ENCODE results near the gene TMEM131.
"Not testable (repeated sequence)": the region's sequence is repeated elsewhere in the genome, so short reads cannot be mapped to it uniquely, and the experiment has no call there.

TMEM131 gene, protein sequence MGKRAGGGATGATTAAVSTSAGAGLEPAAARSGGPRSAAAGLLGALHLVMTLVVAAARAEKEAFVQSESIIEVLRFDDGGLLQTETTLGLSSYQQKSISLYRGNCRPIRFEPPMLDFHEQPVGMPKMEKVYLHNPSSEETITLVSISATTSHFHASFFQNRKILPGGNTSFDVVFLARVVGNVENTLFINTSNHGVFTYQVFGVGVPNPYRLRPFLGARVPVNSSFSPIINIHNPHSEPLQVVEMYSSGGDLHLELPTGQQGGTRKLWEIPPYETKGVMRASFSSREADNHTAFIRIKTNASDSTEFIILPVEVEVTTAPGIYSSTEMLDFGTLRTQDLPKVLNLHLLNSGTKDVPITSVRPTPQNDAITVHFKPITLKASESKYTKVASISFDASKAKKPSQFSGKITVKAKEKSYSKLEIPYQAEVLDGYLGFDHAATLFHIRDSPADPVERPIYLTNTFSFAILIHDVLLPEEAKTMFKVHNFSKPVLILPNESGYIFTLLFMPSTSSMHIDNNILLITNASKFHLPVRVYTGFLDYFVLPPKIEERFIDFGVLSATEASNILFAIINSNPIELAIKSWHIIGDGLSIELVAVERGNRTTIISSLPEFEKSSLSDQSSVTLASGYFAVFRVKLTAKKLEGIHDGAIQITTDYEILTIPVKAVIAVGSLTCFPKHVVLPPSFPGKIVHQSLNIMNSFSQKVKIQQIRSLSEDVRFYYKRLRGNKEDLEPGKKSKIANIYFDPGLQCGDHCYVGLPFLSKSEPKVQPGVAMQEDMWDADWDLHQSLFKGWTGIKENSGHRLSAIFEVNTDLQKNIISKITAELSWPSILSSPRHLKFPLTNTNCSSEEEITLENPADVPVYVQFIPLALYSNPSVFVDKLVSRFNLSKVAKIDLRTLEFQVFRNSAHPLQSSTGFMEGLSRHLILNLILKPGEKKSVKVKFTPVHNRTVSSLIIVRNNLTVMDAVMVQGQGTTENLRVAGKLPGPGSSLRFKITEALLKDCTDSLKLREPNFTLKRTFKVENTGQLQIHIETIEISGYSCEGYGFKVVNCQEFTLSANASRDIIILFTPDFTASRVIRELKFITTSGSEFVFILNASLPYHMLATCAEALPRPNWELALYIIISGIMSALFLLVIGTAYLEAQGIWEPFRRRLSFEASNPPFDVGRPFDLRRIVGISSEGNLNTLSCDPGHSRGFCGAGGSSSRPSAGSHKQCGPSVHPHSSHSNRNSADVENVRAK (N-terminal part only)

GRCh38 chr2:97995734-97996624 is at the start of gene TMEM131:
Gene TMEM131, minus strand, starts transcription at chr2:97995948. Its CDS starts 286 bp downstream, at chr2:97995662.
- DNase-seq (ENCODE audit: low read depth) = peak; percentile 95

DNA sequence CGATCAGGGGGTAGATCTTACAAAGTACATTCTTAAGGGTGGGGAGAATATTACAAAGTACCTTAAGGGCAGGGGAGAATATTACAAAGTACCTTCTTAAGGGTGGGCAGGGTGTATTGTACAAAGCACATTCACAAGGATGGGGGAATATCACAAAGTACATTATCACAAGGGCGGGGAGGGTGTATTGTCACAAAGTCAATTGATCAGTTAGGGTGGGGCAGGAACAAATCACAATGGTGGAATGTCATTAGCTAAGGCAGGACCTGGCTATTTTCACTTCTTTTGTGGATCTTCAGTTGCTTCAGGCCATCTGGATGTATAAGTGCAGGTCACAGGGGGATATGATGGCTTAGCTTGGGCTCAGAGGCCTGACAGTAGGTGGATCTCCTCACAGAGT is 49.0 kb upstream of the TMEM131 start:
- not testable (repeated sequence) for DNase-seq (ENCODE audit: low read depth)

- DNase-seq (ENCODE audit: low read depth) = no peak
Measured at GRCh38 chr2:98043101-98043500, 47.4 kb upstream of the TMEM131 start.

DNA sequence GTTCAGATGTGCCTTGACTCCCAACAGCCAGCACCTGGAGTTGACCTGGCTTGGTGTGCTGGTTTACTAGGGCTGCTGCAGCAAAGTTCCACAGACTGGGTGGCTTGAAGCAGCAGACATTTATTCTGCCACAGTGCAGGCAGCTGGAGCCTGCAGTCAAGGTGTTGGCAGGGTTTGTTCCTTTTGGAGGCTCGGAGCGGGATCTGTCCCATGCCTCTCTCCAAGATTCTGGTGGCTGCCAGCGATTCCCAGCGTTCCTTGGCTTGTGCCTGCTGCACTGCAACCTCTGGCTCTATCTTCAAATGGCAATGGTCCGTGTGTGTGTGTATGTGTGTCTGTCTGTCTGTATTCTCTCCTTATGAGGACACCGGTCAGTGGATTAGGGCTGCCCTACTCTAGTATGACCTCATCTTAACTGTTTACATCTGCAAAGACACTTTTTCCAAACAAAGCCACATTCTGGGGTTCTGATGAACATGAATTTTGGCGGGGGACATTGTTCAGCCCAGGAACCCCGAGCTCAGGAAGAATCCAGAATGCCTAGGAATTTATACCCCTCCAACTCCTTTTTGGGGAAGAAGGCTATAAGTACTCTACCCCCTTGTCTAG is 44.7 kb upstream of the TMEM131 start:
- no peak for DNase-seq (ENCODE audit: low read depth)

DNA sequence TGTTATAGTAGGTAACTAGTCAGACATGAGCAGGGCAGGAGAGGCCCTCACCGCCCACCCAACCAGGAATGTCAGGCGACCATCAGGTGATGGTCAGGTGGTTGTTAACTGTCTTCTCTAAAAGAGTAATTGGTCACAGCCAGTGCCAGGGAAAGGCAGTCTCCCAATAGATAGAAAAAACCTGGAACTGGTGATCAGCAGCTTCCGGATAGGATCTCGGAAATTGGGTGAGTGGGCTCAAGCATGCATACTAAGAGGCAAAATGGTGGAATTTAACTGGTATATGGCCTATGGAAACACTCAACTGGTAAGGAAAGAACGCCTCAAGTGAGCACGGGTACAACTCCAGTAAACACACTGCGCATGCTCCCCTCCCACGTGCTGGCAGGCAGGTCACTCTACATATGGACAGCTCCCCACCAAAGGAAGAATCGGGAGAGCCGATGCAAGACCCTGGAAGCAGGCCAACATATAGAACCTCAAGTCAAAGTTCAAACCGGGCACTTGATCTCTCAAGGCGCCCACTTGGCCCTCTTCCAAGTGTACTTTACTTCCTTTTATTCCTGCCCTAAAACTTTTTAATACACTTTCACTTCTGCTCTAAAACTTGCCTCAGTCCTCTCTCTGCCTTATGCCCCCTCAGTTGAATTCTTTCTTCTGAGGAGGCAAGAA is 43.5 kb upstream of the TMEM131 start:
- no peak for DNase-seq (ENCODE audit: low read depth)

GRCh38 chr2:98037666-98038336 is 42.1 kb upstream of the TMEM131 start:
- DNase-seq (ENCODE audit: low read depth) = no peak

- DNase-seq (ENCODE audit: low read depth) = no peak
Measured at GRCh38 chr2:98037206-98037605, 41.5 kb upstream of the TMEM131 start.

DNA sequence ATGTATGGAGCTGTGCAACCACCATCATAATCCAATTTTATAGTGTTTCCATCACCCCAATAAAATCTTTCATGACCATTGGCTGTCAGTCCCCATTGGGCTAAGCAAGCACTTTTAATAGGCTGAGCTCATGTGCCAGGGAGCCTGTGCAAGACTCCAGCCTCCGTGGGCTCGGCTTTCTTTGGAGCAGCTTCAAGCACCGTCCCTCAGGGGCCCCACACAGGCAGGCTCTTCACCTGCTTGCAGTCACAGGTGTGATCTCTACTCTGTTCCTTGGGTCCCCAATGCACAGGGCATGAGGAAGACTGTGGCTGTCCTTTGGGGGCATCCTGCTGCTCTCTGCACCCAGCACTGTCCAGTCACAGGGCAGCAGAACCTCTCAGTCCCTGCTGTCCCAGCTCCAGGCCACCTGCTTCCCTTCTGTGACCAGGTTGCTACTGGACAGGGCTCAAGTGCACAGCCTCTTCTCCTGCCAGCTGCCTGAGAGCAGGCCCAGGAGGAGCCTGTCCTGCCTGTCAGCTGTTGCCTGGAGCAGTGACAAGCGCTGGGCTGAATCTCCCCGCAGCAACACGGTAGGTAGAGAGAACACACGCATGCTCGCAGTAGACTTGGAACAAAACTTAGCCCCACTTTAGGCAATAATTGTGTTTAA is 40.7 kb upstream of the TMEM131 start:
- no peak for DNase-seq (ENCODE audit: low read depth)

DNA sequence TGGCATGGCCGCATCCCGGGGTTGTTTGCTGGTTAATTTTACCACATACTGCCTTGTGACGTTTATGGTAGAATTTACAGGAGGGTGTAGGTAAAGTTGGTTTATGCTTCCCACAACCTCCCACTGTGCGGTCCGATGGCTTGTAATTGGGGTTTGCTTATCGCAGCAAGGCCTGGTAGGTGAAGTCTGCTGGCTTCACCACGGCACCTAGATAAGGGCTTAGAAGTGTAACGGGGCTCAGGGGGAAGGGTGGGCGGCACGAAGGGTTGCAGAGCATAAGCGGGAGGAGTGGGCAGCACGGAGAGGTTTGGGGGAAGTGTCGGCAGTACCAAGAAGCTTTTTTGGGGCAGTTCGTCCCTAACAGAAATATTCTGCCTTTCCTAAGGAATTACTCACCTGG is 39.0 kb upstream of the TMEM131 start:
- no peak for DNase-seq (ENCODE audit: low read depth)

DNA sequence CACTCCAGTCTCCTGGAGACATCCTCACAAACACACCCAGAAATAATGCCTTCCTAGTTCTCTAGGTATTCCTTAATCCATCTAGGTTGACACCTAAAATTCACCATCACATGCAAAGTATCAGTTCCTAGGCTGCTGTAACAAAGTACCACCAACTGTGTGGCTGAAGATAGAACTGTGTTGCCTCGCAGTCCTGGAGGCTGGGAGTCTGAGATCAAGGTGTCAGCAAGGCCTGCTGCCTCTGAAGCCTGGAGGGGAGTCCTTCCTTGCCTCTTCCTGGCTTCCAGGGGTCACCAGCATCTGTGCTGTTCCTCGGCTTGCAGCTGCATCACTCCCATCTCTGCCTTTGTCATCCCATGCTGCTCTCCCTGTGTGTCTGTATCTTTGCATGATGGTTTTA is 36.3 kb upstream of the TMEM131 start:
- no peak for DNase-seq (ENCODE audit: low read depth)

DNA sequence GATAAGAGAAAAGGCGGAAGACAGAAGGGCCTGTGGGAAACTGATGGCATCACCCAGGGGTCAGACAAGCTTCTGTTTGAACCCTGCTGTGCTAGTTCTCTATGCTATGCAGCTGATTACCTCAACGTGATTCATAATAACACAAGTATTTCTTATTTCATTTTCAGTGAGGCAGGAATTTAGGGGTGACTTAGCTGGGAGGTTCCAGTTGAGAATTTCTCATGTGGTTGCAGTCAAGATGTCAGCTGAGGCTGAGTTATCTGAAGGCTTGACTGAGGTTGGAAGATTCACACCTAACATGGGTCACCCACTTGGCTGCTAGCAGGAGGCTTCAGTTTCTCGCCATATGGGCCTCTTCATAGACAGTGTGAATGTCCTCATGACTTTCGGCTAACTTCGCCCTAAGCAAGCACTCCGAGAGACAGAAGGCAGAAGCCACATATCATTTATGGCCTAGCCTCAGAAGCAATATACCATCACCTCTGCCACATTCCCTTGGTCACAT is 34.0 kb upstream of the TMEM131 start:
- DNase-seq (ENCODE audit: low read depth) = peak; percentile 47

DNA sequence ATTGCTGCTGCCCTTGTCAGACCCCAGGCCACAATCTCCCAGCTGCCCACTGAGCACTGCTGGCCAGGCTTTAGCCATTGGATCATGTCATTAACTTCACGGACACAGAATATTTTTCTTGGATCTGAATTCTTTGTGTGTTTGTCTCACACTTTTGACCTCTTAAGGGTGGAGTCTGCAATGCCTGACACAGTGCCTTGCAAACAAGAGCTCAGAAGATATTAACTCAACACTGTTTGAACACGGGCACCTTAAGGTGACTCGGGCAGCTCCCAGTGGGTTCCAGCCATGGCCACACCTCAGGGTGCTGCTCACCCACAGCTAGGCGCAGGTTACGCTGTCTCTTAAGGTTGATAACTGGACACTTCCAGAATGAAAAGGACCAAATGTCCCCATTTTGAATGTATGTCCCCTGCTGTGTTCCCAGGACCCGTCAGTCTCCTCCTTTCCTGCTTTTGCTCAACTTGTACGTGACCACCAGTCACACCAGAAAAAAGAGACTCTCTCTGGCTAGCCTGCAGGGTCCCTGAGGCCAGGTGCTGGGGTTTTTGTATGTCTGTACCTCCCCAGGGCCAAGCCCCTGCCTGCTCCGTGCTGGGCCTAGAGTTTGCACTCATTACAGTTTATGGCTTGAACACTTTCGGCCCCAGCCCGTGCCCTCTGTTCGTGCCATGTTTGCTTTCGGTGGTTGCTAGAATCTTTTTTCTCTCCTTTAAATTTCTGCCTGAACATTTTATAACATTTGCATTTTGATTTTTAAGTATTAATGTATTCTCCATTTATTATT is 33.4 kb upstream of the TMEM131 start:
- DNase-seq (ENCODE audit: low read depth) = no peak

- peak; percentile 48 for DNase-seq (ENCODE audit: low read depth)
Measured at GRCh38 chr2:98028101-98028561, 32.4 kb upstream of the TMEM131 start.

DNA sequence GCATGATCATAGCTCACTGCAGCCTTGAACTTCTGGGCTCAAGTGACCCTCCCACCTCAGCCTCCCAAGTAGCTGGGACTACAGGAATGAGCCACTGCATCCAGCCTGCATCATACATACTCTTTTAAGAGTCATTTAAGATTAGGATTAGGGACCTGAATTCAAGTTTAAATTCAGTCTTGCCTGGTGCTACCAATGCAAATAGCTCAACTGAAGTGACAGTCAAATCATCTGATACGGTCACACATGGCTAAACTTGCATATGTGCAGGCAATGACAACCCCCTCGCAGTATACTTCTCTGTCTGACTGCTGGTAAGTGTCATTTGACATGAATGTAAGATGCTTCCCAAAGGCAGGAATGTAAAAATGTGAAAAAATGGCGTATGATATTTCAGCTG is 31.8 kb upstream of the TMEM131 start:
- DNase-seq (ENCODE audit: low read depth) = no peak

DNA sequence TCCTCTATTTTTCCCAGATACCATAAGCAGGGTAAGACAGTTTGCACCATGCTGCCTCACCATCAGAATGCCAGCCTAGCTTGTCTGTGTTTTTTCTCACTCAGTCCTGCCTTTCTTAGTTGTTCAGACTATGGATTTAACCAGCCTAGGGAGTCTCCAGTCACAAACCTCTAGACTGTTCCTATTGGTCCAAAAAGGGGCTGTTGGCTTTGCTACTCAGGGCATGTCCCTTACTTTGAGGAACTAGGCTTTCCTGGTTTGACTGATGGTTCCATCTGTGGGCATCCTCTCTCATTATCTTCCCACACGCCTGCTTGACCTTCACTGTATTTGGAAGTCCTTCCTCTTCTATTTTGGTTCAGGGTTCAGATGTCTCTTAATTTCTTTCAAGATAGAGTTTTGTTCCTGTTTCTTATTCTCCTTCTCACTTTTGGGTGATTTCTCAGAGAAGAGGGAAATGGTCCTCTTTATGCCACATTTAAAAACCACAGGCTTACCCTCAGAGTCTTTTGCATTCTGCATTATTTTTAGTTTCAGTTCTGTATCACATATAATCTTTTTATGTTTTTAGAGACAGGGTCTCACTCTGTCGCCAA is 31.3 kb upstream of the TMEM131 start:
- no peak for DNase-seq (ENCODE audit: low read depth)

DNA sequence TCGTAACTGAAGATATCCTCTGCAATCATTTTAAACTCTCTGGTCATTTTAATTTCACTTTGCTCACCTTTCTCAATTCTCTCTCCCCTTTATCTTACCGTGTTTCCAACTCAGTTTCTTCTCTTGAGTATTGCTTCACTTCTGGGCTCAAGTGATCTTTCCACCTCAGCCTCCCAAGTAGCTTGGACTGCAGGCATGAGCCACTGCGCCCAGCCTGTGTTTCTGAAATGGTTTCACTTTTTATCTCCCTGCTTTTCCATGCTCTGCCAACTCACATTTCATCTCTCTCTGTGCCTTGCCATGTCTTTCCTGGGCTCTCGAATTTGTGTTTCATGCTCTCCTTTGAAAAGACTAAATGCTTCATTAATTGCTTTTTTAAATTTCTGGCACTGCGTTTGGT is 30.5 kb upstream of the TMEM131 start:
- DNase-seq (ENCODE audit: low read depth) = no peak

- peak; percentile 20 for DNase-seq (ENCODE audit: low read depth)
Measured at GRCh38 chr2:98025481-98026037, 29.8 kb upstream of the TMEM131 start.
